ENCODE results near the gene COX7A2L.

COX7A2L gene

DNA sequence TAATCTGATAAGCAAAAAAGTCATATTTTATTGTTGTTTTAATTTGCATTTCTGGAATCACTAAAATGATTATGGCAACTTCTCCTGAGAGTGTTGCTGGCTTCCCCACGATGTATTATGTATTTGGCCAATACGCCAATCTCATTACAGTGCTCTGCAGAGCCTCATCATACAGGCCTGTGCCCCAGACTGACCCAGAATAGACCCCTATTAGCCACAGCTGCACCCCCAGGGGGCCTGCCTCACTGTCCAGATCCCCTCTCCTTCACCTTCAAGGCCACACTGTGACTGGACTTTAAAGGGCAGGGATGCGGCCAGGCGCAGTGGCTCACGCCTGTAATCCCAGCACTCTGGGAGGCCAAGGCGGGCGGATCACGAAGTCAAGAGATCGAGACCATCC, 17.4 kb upstream of the COX7A2L start:
- no peak overlapping the region for H3K4me3 ChIP-seq (replicated peaks; ENCODE audit: low read depth, low read length)
- DNase-seq (ENCODE audit: extremely low read depth, low read depth): no peak
- TF ChIP-seq CTCF (IDR thresholded peaks at IDR 0.05; ENCODE audit: low read depth, low read length, missing control alignments): no peak

DNA sequence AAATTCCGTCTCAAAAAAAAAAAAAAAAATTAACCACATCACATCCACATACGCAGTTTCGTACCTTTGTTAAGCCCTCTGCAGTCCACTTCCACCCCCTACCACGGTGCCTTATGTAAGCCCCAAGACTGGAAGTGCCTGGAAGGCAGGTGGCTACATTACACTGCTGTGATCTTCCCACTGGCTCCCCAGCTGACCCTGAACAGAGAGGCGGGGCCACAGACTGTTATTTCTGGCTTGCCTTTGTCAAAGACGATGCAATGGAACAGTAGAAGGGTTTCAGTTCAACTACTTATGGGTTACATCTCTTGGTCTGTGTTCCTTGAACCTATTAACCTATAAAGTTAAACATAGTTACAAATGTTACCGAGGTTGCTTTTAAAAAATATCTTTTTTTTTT, 15.7 kb upstream of the COX7A2L start:
- DNase-seq (ENCODE audit: extremely low read depth, low read depth): no peak
- TF ChIP-seq CTCF (IDR thresholded peaks at IDR 0.05; ENCODE audit: low read depth, low read length, missing control alignments): no peak
- H3K4me3 ChIP-seq (replicated peaks; ENCODE audit: low read depth, low read length): no peak overlapping the region

- no peak overlapping the region for H3K4me3 ChIP-seq (replicated peaks; ENCODE audit: low read depth, low read length)
- no peak for DNase-seq (ENCODE audit: extremely low read depth, low read depth)
- no peak for TF ChIP-seq CTCF (IDR thresholded peaks at IDR 0.05; ENCODE audit: low read depth, low read length, missing control alignments)
Observed at GRCh38 chr2:42372474-42373200, 11.6 kb upstream of the COX7A2L start.

DNA sequence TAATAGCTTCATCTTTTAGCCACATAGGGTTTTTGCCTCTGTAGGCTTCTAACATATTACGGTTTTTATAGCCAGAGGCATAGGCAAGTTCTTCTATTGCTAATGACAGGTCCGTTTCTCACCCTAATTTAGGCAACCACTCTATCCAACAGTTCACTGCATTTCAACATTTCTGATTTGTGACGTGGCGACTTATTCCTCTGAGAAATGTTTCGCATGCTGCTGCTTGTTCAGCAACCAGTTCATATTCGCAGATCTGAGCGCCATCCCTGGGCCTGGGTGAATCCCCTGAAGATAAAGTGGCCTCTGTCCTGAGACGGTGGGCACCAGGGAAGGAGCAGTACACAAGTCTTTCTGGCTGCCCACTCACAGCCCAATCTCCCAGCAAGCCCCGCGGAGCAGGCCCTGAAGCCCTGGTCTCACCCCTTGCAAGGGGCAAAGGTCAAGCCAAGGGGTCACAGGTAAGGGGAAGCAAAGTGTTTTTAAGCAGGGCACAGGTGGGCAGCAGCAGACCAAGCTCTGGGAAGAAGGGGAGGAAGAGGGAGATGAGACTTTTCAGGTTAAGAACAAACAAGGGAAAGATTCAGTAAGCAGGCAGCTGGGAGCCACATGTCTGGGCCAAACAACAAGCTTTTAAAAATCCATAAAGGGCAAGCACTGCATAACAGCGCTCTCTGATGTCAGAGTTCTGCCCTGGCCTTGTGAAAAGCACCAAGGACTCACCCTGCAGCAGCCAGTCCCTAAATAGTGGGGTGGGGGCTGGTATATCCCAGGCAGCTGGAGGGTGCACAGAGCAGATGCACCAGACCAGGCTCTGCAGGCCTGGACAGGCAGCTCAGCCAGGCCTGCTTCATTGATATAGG, 10.8 kb upstream of the COX7A2L start:
- TF ChIP-seq CTCF (IDR thresholded peaks at IDR 0.05; ENCODE audit: low read depth, low read length, missing control alignments): no peak
- H3K4me3 ChIP-seq (replicated peaks; ENCODE audit: low read depth, low read length): no peak overlapping the region
- DNase-seq (ENCODE audit: extremely low read depth, low read depth): peak; percentile 42

DNA sequence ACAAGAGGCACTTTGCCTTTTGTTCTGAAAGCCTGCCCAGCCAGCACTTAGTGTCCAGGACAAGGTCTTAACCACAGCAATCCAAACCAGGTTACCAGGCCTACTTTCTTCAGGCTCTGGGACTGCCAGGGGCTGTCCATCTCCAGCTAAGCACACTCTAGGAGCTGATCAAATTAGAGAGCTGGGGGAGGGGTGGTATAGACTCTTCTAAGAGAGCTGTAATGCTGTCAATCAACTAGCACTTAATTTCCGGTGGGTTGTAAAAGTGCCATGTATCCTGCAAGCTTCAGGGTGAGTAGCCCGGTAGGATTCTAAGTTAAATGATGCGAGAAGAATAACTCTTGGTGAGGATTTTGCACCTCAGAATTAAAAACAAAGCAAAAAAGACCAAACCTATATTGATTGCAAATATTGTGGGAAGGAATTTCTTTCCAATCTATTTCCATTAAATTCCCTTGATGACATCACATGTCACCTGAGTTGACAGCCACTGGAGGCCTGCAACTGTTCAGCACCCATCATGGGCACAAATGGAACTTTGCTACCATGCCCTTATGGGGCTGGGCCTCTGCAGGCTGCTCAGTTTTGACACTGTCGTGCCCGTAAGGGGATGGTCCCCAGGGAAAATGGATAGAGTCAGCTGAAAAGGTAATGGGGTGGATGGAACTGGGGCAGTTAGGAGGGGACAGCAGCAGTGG, 8.7 kb upstream of the COX7A2L start:
- DNase-seq (ENCODE audit: extremely low read depth, low read depth): no peak
- TF ChIP-seq CTCF (IDR thresholded peaks at IDR 0.05; ENCODE audit: low read depth, low read length, missing control alignments): no peak

DNA sequence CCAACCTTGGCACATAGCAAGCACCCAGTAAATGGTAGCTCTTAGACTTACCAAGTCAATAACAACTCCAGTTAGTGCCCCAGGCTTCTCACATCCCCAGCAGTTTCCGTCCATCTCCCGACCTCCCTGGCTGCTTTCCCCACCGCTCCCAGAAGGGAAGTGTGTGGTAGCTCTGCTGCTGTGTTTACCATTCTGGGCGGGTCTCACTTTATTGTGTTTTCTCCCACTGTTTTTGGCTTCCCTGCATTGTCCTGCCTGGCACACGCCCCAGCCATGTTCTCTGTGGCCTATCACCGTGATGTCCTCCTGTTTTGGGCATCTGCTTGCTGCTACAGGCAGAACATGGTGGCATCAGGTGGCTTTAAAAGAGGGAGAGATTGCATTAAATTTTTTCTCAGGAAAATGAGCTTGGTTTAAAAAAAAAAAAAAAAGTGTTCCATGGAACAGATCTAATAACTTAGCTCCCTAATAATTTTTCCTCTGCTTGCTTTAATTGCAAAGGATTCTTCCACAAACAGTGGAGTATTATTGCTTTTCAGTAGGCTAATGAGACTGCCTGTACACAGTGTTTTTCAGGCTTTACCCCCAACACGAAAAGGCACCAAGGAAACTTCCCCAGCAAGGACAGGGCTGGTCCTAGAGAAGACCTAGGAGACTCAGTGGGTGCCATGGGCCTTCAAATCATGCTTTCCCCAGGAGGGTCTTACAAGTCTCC, 8.0 kb upstream of the COX7A2L start:
- H3K4me3 ChIP-seq (replicated peaks; ENCODE audit: low read depth, low read length): no peak overlapping the region
- no peak for TF ChIP-seq CTCF (IDR thresholded peaks at IDR 0.05; ENCODE audit: low read depth, low read length, missing control alignments)
- DNase-seq (ENCODE audit: extremely low read depth, low read depth): no peak

More for the DNA sequence above, 8.7 kb upstream of the COX7A2L start:
- no peak overlapping the region for H3K4me3 ChIP-seq (replicated peaks; ENCODE audit: low read depth, low read length)
